Astrocyte (in vitro differentiated cells and primary cell): Measurements from ENCODE around the gene PRKCE.

Source experiments
- CTCF ChIP-seq: IDR thresholded peaks from 2 replicates; pipeline ENCODE4 v1.5.1; 2011; ENCODE audit warnings: low read depth, mild to moderate bottlenecking, inconsistent platforms, low read length, moderate library complexity; ENCODE audit not compliant: insufficient read depth
- EZH2 ChIP-seq: IDR thresholded peaks from 2 replicates; pipeline ENCODE4 v1.6.1; 2012; ENCODE audit warnings: mild to moderate bottlenecking, low read length, inconsistent platforms; ENCODE audit not compliant: insufficient read depth

DNA sequence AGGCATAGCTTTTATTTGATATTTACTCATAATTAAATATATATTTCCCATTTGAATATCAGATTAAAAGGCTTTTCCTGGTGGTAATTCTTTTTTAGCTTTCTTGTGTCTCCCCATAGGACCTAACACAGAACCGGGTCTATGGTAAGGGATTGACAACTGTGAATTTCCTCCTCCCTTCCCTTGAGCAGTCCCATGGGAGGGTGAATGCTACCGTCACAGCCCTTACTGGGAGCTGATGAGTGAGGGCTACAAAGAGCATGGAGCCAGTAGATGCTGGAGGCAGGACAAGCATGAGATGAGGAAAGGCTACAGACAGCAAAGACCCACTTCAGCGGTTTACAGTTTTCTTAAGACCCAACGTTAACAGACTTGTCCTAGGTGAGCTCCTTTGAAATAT lies 475.1 kb downstream of the PRKCE start:
- TF ChIP-seq CTCF = no peak
- no peak for TF ChIP-seq EZH2
